Pancreas (tissue), 10 donors: ENCODE results near the gene SART1. TPM values are rescaled to one million over a fixed set of nuclear protein-coding genes. Genes with fewer than 3 reads are reported as not detected.

Source experiments
- ATAC-seq, 4 donors: fragments of 200-7000 bp; cut with Tn5 transposase; one replicate each; pipeline versions ENCODE4 v1.8.0 to v1.9.1; 2020; ENCODE audit warnings: mild to moderate bottlenecking in 4 of 4, moderate library complexity in 4 of 4
- DNase-seq, 6 donors: peaks; one replicate each; pipeline ENCODE4 v3.0.0-alpha.2; 2020
- FAIRE-seq: peaks from 2 replicates; lab custom pipeline; 2012; peaks lifted over from hg19 to GRCh38; lab: Jason Lieb, UNC
- H3K27ac ChIP-seq, 4 donors: fragments of 200-600 bp; sonication (generic); 1 replicate in 3 of 4; 2 replicates in 1 of 4; pipeline versions ENCODE4 v1.5.0 to v1.8.0; 2020
- H3K27me3 ChIP-seq, 4 donors: fragments of 200-600 bp; one replicate each; pipeline ENCODE4 v1.8.0; 2021
- H3K36me3 ChIP-seq, 3 donors: fragments of 200-600 bp; sonication (generic) in 1 of 3; one replicate each; pipeline versions ENCODE4 v1.5.0 to v1.8.0; 2020 to 2021
- H3K4me1 ChIP-seq, 3 donors: fragments of 200-600 bp; one replicate each; pipeline ENCODE4 v1.8.0; 2021
- H3K4me3 ChIP-seq, 4 donors: fragments of 200-600 bp; sonication (generic) in 2 of 4; one replicate each; pipeline versions ENCODE4 v1.5.0 to v1.8.0; 2020 to 2021
- H3K9me3 ChIP-seq, 4 donors: fragments of 200-600 bp; one replicate each; pipeline ENCODE4 v1.8.0; 2021
- CTCF ChIP-seq, 4 donors: fragments of 200-600 bp; sonication (generic) in 3 of 4; IDR thresholded peaks; one replicate each; pipeline versions ENCODE4 v1.5.0 to v1.8.0; 2021; ENCODE audit warnings: antibody characterized with exemption in 4 of 4
- WGBS, 2 donors: extraction: QIAGEN DNeasy Blood & Tissue Kit; methylation state at CpG; one replicate each; pipeline ENCODE4 v1.1.7; 2013; 5-methylcytosine and 5-hydroxymethylcytosine counted together
- intact Hi-C, 3 donors: fragments of 100-400 bp; cut with DNase I; formaldehyde crosslinking; loops; one replicate each; pipeline versions ENCODE4 v1.11.1 to v1.14.2; 2022
- polyA plus RNA-seq, 2 donors: library from polyadenylated mRNA; stranded (reverse); fragments of 200-250 nt; gene quantifications; one replicate each; pipeline ENCODE4 v1.2.3, GENCODE V29; 2013
- total RNA-seq, 6 donors: library from RNA; stranded (reverse); fragmentation: NEBNext Ultra II Directional in 4 of 6; extraction: Animal tissue kit (Norgen Biotek cat#: 25700) in 4 of 6; gene quantifications; one replicate each; pipeline versions ENCODE4 v1.2.1 to v1.2.4, GENCODE V29; 2021 to 2023
- donor health status: healthy with polysubstance abuse.
- donor health status: DM: no; HTN: no; CAD: no; lungs with moderate emphysema.
- donor health status: DM: no; HTN: no; CAD: no.
- donor health status: control.
- donor health status: control.
- donor health status: Bipolar disorder and iron deficiency.
- donor health status: DM: yes; HTN: yes; CAD: no.
- donor health status: DM: no; HTN: no; CAD: no.
- donor health status: DM: no; HTN: no; CAD: no.
- donor health status: DM: yes; HTN: yes; CAD: no.

The SART1 gene
- total and polyA plus RNA-seq, 8 donors = 19.2 to 98.5 (median 25.5) TPM

- no peaks in the 10 kb centered on the region for H3K9me3 ChIP-seq
- peaks cover 9 to 19% (median 14%) of the 10 kb centered on the region in 3 donors for H3K4me1 ChIP-seq
- H3K27ac ChIP-seq = no peak overlapping the region
- no peaks in the 10 kb centered on the region for H3K27me3 ChIP-seq
- no peak overlapping the region for H3K4me3 ChIP-seq
- DNase-seq = no peak
- no peak for ATAC-seq
- 62 to 71% methylated on average over 17 of the region's 17 CpGs for WGBS, 2 donors
- no peak for FAIRE-seq
- no peaks in the 10 kb centered on the region for H3K36me3 ChIP-seq
- TF ChIP-seq CTCF (IDR thresholded peaks at IDR 0.05) = no peak
- intact Hi-C loops = no loop called here
These were observed 2.6 kb upstream of the SART1 start for GRCh38 chr11:65958774-65959420.

GRCh38 chr11:65960824-65961266 lies 689 bp upstream of the SART1 start:
- no peak for TF ChIP-seq CTCF (IDR thresholded peaks at IDR 0.05)
- no peaks in the 10 kb centered on the region for H3K9me3 ChIP-seq
- WGBS, 2 donors = 44 to 46% methylated on average over 16 of the region's 16 CpGs
- H3K4me1 ChIP-seq = peaks cover 9 to 21% (median 14%) of the 10 kb centered on the region in 3 donors
- peak overlapping the region; percentile 68 to 88 (median 82) for H3K27ac ChIP-seq
- ATAC-seq (peak in 3 of 4 donors; percentile 2 to 19 (median 6)), FAIRE-seq (no peak), DNase-seq (no peak)
- intact Hi-C loops = no loop called here
- H3K36me3 ChIP-seq = peaks cover 5 to 17% (median 12%) of the 10 kb centered on the region in 3 donors
- peak overlapping the region; percentile 92 to 99 (median 96) for H3K4me3 ChIP-seq
- no peaks in the 10 kb centered on the region for H3K27me3 ChIP-seq

GRCh38 chr11:65962141-65962564 lies 619 bp downstream of the SART1 start:
- H3K4me1 ChIP-seq = peaks cover 9 to 21% (median 14%) of the 10 kb centered on the region in 3 donors
- peak overlapping the region in 1 of 4 donors; percentile 87 for H3K27ac ChIP-seq
- H3K27me3 ChIP-seq = no peaks in the 10 kb centered on the region
- TF ChIP-seq CTCF (IDR thresholded peaks at IDR 0.05) = no peak
- intact Hi-C loops = no loop called here
- 3 to 6% methylated on average over 11 to 13 of the region's 13 CpGs for WGBS, 2 donors
- FAIRE-seq (no peak), ATAC-seq (no peak), DNase-seq (no peak)
- peaks cover 5 to 30% (median 24%) of the 10 kb centered on the region in 3 donors for H3K36me3 ChIP-seq
- H3K9me3 ChIP-seq = no peaks in the 10 kb centered on the region
- peak overlapping the region; percentile 92 to 99 (median 96) for H3K4me3 ChIP-seq

GRCh38 chr11:65964906-65965305 lies 3.4 kb downstream of the SART1 start:
- 91% methylated on average over 10 of the region's 10 CpGs for WGBS, 2 donors
- H3K4me3 ChIP-seq = no peak overlapping the region
- intact Hi-C loops = no loop called here

More at GRCh38 chr11:65964906-65965305, 3.4 kb downstream of the SART1 start:
- H3K9me3 ChIP-seq = no peaks in the 10 kb centered on the region
- no peak for TF ChIP-seq CTCF (IDR thresholded peaks at IDR 0.05)
- no peak overlapping the region for H3K27ac ChIP-seq
- FAIRE-seq = no peak
- H3K27me3 ChIP-seq = no peaks in the 10 kb centered on the region
- no peak for DNase-seq
- no peak for ATAC-seq
- peaks cover 9 to 21% (median 14%) of the 10 kb centered on the region in 3 donors for H3K4me1 ChIP-seq
- H3K36me3 ChIP-seq = peaks cover 5 to 41% (median 36%) of the 10 kb centered on the region in 3 donors
